K562 (cell line): ENCODE data around the gene DNAJB4. TPM values are rescaled to one million over a fixed set of nuclear protein-coding genes. Genes with fewer than 3 reads are reported as not detected.
A peak's percentile ranks its signal among the peaks of the same experiment; 100 is the strongest.

Source experiments
- BACH1 ChIP-seq: fragments of 200-800 bp; sonication (Bioruptor generic); IDR thresholded peaks from 2 replicates; pipeline ENCODE4 v1.6.1; 2016; ENCODE audit warnings: missing genetic modification characterization, missing compliant biosample characterization
- BRCA1 ChIP-seq, 2 experiments: fragments of 450-650 bp in 1 of 2; sonication (generic) in 1 of 2; formaldehyde crosslinking in 1 of 2; IDR thresholded peaks; 2 replicates each; pipeline versions ENCODE4 v1.5.0 to v1.6.1; 2017 to 2020; ENCODE audit warnings: mild to moderate bottlenecking in 1 of 2, missing genetic modification reagents in 1 of 2
- CBFA2T2 ChIP-seq: fragments of 450-650 bp; conservative IDR thresholded peaks from 2 replicates; pipeline ENCODE4 v1.6.1; 2017; ENCODE audit warnings: mild to moderate bottlenecking
- E2F3 ChIP-seq: fragments of 250-450 bp; sonication (Bioruptor Pico); IDR thresholded peaks from 2 replicates; pipeline ENCODE4 v1.4.0; 2020; ENCODE audit warnings: mild to moderate bottlenecking
- HNRNPK ChIP-seq: fragments of 200-400 bp; formaldehyde crosslinking; IDR thresholded peaks from one replicate; pipeline ENCODE4 v1.6.1; 2018; ENCODE audit warnings: mild to moderate bottlenecking, low read depth, low read length; ENCODE audit not compliant: poor library complexity, severe bottlenecking
- KAT8 ChIP-seq: fragments of 450-650 bp; IDR thresholded peaks from 2 replicates; pipeline ENCODE4 v1.6.1; 2016; ENCODE audit warnings: low read depth, mild to moderate bottlenecking
- MYBL2 ChIP-seq, 2 experiments: fragments of 450-650 bp in 1 of 2; sonication (generic) in 1 of 2; formaldehyde crosslinking in 1 of 2; IDR thresholded peaks; 2 replicates each; pipeline versions ENCODE4 v1.6.1 to v1.8.1; 2017 to 2022; ENCODE audit warnings: borderline replicate concordance in 1 of 2, inconsistent platforms in 1 of 2, low read depth in 1 of 2, mild to moderate bottlenecking in 1 of 2, missing genetic modification reagents in 1 of 2, moderate library complexity in 1 of 2
- NUFIP1 ChIP-seq: fragments of 450-650 bp; IDR thresholded peaks from 2 replicates; pipeline ENCODE4 v1.6.1; 2018; ENCODE audit not compliant: partially characterized antibody
- PBX2 ChIP-seq, 2 experiments: IDR thresholded peaks in 1 of 2; conservative IDR thresholded peaks in 1 of 2; 2 replicates each; pipeline ENCODE4 v1.6.1; 2016; ENCODE audit warnings: low read depth in 2 of 2, mild to moderate bottlenecking in 1 of 2, missing compliant biosample characterization in 1 of 2, missing genetic modification characterization in 1 of 2, moderate library complexity in 1 of 2
- PRMT5 ChIP-seq: sonication (generic); formaldehyde crosslinking; IDR thresholded peaks from 2 replicates; pipeline ENCODE4 v1.5.0; 2020; ENCODE audit warnings: missing genetic modification reagents
- RBM39 ChIP-seq: fragments of 200-400 bp; formaldehyde crosslinking; optimal IDR thresholded peaks from 2 replicates; pipeline ENCODE3; 2018; ENCODE audit warnings: low read depth, low read length
- SMARCA5 ChIP-seq: fragments of 450-650 bp; IDR thresholded peaks from 2 replicates; pipeline ENCODE4 v1.6.1; 2016
- TBL1XR1 ChIP-seq, 2 experiments: IDR thresholded peaks; 2 replicates each; pipeline ENCODE4 v1.6.1; 2012; ENCODE audit warnings: improper control_type of control experiment in 2 of 2, low read length in 2 of 2, mild to moderate bottlenecking in 1 of 2
- YBX1 ChIP-seq: fragments of 450-650 bp; IDR thresholded peaks from 2 replicates; pipeline ENCODE4 v1.7.1; 2016; ENCODE audit warnings: mild to moderate bottlenecking
- ZBTB12 ChIP-seq: fragments of 250-450 bp; sonication (Bioruptor Pico); IDR thresholded peaks from 2 replicates; pipeline ENCODE4 v1.4.0; 2020
- ZC3H11A ChIP-seq: IDR thresholded peaks from 2 replicates; pipeline ENCODE4 v1.6.1; 2012; ENCODE audit warnings: low read depth, low read length, improper control_type of control experiment
- ZNF133 ChIP-seq: fragments of 250-450 bp; sonication (Bioruptor Pico); IDR thresholded peaks from 2 replicates; pipeline ENCODE4 v1.4.0; 2020; ENCODE audit warnings: mild to moderate bottlenecking
- ZNF347 ChIP-seq: fragments of 450-650 bp; formaldehyde crosslinking; IDR thresholded peaks from 2 replicates; pipeline ENCODE4 v1.4.0; 2020; ENCODE audit warnings: low read depth, mild to moderate bottlenecking, moderate library complexity
- polyA plus RNA-seq, 8 experiments: library from polyadenylated mRNA; depleted of rRNA in 4 of 8; stranded (reverse) in 5 of 8; unstranded in 3 of 8; fragments of >200 nt; fragmentation: Nextera tagmentation in 2 of 8; fragmentation: Illumina TruSeq in 1 of 8; extraction: Ambion mirVana in 2 of 8; extraction: Trizol in 1 of 8; gene quantifications; 2 replicates each; pipeline versions ENCODE4 v1.2.1 to v1.2.3, GENCODE V29; 2011 to 2014; ENCODE audit warnings: inconsistent platforms in 1 of 8, missing spikeins in 1 of 8
- total RNA-seq, 7 experiments: library from RNA; depleted of rRNA in 6 of 7; stranded (reverse); fragments of >200 nt in 6 of 7; fragmentation: Illumina TruSeq in 2 of 7; extraction: Trizol in 2 of 7; gene quantifications; 2 replicates each; pipeline versions ENCODE4 v1.2.1 to v1.2.3, GENCODE V29; 2011 to 2021; ENCODE audit warnings: low replicate concordance in 1 of 7
- TF ChIP-seq, protein P1 (sequence below): fragments of 250-450 bp; sonication (Bioruptor Pico); IDR thresholded peaks from 2 replicates; pipeline ENCODE4 v1.5.0; 2020; ENCODE audit warnings: mild to moderate bottlenecking, borderline replicate concordance
- TF ChIP-seq, protein P2 (sequence below): fragments of 450-650 bp; IDR thresholded peaks from 2 replicates; pipeline ENCODE4 v1.6.1; 2016; ENCODE audit warnings: antibody characterized with exemption

The DNAJB4 gene
- total and polyA plus RNA-seq, 9 of the 15 experiments (the other 6 are each of a cell fraction or from before 2014, with no cell fraction given): 8.5 to 27.7 (median 19.8) TPM

DNA sequence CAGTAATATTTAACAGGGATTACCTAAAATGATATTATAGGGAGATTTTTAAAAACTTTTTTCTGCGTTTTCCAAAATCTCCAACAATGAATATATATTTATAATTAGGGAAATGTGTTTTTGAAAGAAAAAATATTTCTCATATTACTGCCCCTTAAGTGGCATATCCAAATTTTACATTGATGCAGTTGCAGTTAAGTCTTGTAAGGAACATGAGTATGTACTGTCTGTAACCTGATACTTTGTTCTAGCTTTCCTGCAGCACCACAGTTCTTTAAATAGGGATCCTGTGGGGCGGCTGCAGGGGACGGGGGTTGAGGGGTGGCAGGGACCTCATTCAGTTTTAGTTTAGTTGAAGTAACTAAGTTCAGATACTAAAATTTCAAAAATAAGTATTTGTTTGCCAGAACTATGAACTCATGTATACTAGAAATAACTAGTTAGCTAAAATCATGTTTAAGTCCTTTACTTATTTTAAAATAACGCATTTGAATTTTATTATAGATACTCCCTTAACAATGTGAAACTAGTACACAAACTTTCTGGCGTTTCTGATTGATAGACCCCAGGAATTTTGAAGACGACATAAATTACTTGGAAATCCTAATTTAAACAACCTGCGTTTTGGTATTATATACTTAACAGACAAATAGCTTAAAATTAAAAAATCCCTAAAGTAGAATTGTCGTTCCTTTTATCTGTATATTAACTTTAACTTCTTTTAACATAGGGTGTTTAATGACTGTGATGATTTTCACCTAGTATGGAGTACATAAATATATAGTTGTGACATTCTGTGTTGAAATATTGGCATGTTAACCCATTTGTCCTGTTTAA, 639 bp upstream of the DNAJB4 start (continued):
- no peak for TF ChIP-seq NUFIP1
- TF ChIP-seq ZBTB12 (CRISPR knock-in tag): peak; percentile 85
- no peak for TF ChIP-seq HNRNPK
- TF ChIP-seq ZNF133: peak; percentile 50; the same call in 1 of the 2 replicates
- no peak for TF ChIP-seq ZC3H11A
- TF ChIP-seq PBX2 (CRISPR knock-in tag; IDR thresholded peaks at IDR 0.05; ENCODE audit: low read depth): no peak
- TF ChIP-seq PBX2 (tag; conservative IDR thresholded peaks at IDR 0.05; ENCODE audit: low read depth): peak; percentile 80
- peak; percentile 99 for TF ChIP-seq ZNF347
- no peak for TF ChIP-seq RBM39
- no peak for TF ChIP-seq YBX1
- no peak for TF ChIP-seq PRMT5 (CRISPR knock-in tag)
- TF ChIP-seq BACH1 (tag): peak; percentile 24; the same call in 1 of the 2 replicates
- TF ChIP-seq SMARCA5: no peak
- peak; percentile 86 for TF ChIP-seq E2F3 (CRISPR knock-in tag)
- TF ChIP-seq KAT8: no peak
- peak; percentile 99 for TF ChIP-seq BRCA1 (IDR thresholded peaks at IDR 0.05)
- no peak for TF ChIP-seq BRCA1 (CRISPR knock-in tag; IDR thresholded peaks at IDR 0.05)
- TF ChIP-seq, protein P1, sequence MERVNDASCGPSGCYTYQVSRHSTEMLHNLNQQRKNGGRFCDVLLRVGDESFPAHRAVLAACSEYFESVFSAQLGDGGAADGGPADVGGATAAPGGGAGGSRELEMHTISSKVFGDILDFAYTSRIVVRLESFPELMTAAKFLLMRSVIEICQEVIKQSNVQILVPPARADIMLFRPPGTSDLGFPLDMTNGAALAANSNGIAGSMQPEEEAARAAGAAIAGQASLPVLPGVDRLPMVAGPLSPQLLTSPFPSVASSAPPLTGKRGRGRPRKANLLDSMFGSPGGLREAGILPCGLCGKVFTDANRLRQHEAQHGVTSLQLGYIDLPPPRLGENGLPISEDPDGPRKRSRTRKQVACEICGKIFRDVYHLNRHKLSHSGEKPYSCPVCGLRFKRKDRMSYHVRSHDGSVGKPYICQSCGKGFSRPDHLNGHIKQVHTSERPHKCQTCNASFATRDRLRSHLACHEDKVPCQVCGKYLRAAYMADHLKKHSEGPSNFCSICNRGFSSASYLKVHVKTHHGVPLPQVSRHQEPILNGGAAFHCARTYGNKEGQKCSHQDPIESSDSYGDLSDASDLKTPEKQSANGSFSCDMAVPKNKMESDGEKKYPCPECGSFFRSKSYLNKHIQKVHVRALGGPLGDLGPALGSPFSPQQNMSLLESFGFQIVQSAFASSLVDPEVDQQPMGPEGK (CRISPR knock-in tag): peak; percentile 99
- TF ChIP-seq CBFA2T2: no peak
- TF ChIP-seq, protein P2, sequence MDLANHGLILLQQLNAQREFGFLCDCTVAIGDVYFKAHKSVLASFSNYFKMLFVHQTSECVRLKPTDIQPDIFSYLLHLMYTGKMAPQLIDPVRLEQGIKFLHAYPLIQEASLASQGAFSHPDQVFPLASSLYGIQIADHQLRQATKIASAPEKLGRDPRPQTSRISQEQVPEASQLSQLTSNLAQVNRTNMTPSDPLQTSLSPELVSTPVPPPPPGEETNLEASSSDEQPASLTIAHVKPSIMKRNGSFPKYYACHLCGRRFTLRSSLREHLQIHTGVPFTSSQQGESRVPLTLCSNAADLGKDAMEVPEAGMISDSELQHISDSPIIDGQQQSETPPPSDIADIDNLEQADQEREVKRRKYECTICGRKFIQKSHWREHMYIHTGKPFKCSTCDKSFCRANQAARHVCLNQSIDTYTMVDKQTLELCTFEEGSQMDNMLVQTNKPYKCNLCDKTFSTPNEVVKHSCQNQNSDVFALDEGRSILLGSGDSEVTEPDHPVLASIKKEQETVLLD: no peak
- TF ChIP-seq MYBL2 (IDR thresholded peaks at IDR 0.05; ENCODE audit: low read depth): no peak
- no peak for TF ChIP-seq MYBL2 (CRISPR knock-in tag; IDR thresholded peaks at IDR 0.05; ENCODE audit: borderline replicate concordance)
- TF ChIP-seq TBL1XR1 (IDR thresholded peaks at IDR 0.05; ENCODE audit: low read length in 2 of 2): peak; percentile 93
